ENCODE results near the gene TLCD2.

DNA sequence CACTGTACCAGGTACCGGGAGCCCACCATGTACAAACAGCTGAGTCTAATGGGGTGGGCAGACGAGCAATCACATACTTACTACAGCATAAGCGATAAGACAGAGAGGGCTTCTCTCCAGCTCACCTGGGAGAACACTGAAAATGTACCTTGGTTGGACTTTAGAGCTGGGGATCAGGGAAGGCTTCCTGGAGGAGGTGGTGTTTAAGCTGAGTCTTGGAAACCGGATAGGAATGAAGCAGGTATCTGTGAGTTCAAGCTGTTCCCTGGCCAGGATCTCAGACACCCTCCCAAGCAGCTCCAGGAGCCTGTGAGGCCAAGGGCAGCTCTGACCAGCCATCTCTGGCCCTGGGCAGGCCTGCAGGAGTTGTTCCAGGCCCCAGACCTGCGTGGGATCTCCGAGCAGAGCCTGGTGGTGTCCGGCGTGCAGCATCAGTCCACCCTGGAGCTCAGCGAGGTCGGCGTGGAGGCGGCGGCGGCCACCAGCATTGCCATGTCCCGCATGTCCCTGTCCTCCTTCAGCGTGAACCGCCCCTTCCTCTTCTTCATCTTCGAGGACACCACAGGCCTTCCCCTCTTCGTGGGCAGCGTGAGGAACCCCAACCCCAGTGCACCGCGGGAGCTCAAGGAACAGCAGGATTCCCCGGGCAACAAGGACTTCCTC is 43.7 kb upstream of the TLCD2 start:
- TF ChIP-seq, protein P1, sequence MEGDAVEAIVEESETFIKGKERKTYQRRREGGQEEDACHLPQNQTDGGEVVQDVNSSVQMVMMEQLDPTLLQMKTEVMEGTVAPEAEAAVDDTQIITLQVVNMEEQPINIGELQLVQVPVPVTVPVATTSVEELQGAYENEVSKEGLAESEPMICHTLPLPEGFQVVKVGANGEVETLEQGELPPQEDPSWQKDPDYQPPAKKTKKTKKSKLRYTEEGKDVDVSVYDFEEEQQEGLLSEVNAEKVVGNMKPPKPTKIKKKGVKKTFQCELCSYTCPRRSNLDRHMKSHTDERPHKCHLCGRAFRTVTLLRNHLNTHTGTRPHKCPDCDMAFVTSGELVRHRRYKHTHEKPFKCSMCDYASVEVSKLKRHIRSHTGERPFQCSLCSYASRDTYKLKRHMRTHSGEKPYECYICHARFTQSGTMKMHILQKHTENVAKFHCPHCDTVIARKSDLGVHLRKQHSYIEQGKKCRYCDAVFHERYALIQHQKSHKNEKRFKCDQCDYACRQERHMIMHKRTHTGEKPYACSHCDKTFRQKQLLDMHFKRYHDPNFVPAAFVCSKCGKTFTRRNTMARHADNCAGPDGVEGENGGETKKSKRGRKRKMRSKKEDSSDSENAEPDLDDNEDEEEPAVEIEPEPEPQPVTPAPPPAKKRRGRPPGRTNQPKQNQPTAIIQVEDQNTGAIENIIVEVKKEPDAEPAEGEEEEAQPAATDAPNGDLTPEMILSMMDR (IDR thresholded peaks at IDR 0.05), result no peak
- no peak for TF ChIP-seq POLR2A (IDR thresholded peaks at IDR 0.05)

Measured in prostate gland (tissue), 2 donors.